Calu3 (cell line): Measurements from ENCODE around the gene MUC22. TPM values are rescaled to one million over a fixed set of nuclear protein-coding genes. Genes with fewer than 3 reads are reported as not detected.
A peak's percentile ranks its signal among the peaks of the same experiment; 100 is the strongest.

Source experiments
- BruUV-seq: library from RNA; stranded (reverse); fragments of 400-500 nt; replicated peaks from 2 replicates; lab custom pipeline; 2021; lab: Mats Ljungman, UMichigan
- CTCF ChIA-PET: fragments of 300-600 bp; sonication (Branson Sonifier 250); formaldehyde crosslinking; loops from one replicate; lab custom pipeline; 2022; ENCODE audit warnings: antibody characterized with exemption; lab: Charles Lee
- DNase-seq: peaks from one replicate; pipeline ENCODE4 v3.0.0; 2022
- H3K27ac Mint-ChIP-seq: one replicate; pipeline ENCODE4 v1.8.0; 2022; ENCODE audit warnings: mixed read lengths; ENCODE audit not compliant: unreplicated experiment
- H3K27me3 Mint-ChIP-seq: one replicate; pipeline ENCODE4 v1.8.0; 2022; ENCODE audit warnings: mixed read lengths; ENCODE audit not compliant: unreplicated experiment
- H3K36me3 Mint-ChIP-seq: one replicate; pipeline ENCODE4 v1.8.0; 2022; ENCODE audit warnings: mild to moderate bottlenecking, moderate library complexity, mixed read lengths; ENCODE audit not compliant: insufficient read depth, unreplicated experiment
- H3K4me1 Mint-ChIP-seq: one replicate; pipeline ENCODE4 v1.8.0; 2022; ENCODE audit warnings: mild to moderate bottlenecking, low read depth, mixed read lengths; ENCODE audit not compliant: unreplicated experiment
- H3K4me3 Mint-ChIP-seq: one replicate; pipeline ENCODE4 v1.8.0; 2022; ENCODE audit warnings: mild to moderate bottlenecking, low read depth, moderate library complexity, mixed read lengths; ENCODE audit not compliant: unreplicated experiment
- H3K9me3 Mint-ChIP-seq: one replicate; pipeline ENCODE4 v1.8.0; 2022; ENCODE audit warnings: low read depth, mixed read lengths; ENCODE audit not compliant: unreplicated experiment
- CTCF ChIP-seq: fragments of 200-600 bp; IDR thresholded peaks from one replicate; pipeline ENCODE4 v1.8.0; 2022; ENCODE audit warnings: antibody characterized with exemption; ENCODE audit not compliant: unreplicated experiment
- intact Hi-C: fragments of 100-400 bp; cut with micrococcal nuclease; formaldehyde crosslinking; loops from one replicate; pipeline ENCODE4 v1.10.0; 2022; ENCODE audit not compliant: unreplicated experiment
- total RNA-seq: library from RNA; stranded (reverse); gene quantifications from 2 replicates; pipeline ENCODE4 v1.2.3, GENCODE V29; 2022

MUC22 gene
- total RNA-seq, 1 experiment from 2014 or later, result not detected

GRCh38 chr6:31068669-31069340 lies 58.5 kb downstream of the MUC22 start:
- no peaks in the 10 kb centered on the region for H3K9me3 Mint-ChIP-seq
- H3K4me1 Mint-ChIP-seq, result no peaks in the 10 kb centered on the region
- no peak overlapping the region for H3K4me3 Mint-ChIP-seq
- intact Hi-C loops, result no loop called here
- TF ChIP-seq CTCF, result peak; percentile 99
- H3K27ac Mint-ChIP-seq, result no peak overlapping the region
- CTCF ChIA-PET, result interaction anchor here (1.4 to 4.3 kb wide), 4 partner anchors 19 to 154 kb away, joined by 4 to 180 read pairs (median 40); partner anchors contain the start of genes MUCL3 and VARS2
- H3K27me3 Mint-ChIP-seq, result peaks cover 5% of the 10 kb centered on the region
- peak; percentile 94 for DNase-seq
- no peaks in the 10 kb centered on the region for H3K36me3 Mint-ChIP-seq
- no TSS peak for BruUV-seq

DNA sequence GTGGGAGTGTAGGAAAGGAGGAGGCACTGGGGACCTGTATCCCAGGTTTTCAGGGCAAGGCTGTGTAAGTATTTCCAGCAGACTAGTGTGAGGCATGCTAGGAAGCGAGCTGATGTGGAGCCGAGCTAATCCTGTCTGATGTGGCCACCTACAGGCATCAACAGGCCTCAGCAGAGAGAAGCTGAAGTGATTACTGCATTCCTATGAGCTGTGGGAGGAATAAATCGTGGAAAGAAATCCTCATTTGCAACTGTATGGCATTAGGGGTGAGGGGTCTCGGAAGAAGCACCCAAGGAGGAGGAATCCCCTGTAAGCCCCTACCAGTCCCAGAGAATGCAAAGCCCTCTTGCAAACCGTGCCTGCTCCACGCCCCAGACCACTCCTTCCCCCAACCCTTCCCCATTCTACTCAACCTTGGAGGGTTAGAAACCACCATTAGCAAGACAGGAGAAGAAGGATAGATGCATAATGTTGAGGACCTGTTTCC lies 60.5 kb downstream of the MUC22 start:
- BruUV-seq, result no TSS peak
- CTCF ChIA-PET, result interaction anchor here (0.5 to 4.3 kb wide), 42 partner anchors 9 to 1125 kb away, joined by 3 to 180 read pairs (median 5); partner anchors contain the start of genes DDR1, GTF2H4, MUCL3 and PSORS1C1
- Mint-ChIP-seq H3K36me3 (no peaks in the 10 kb centered on the region), H3K4me1 (no peaks in the 10 kb centered on the region), H3K4me3 (no peak overlapping the region), H3K27ac (no peak overlapping the region), H3K27me3 (no peaks in the 10 kb centered on the region), H3K9me3 (no peaks in the 10 kb centered on the region)
- peak; percentile 83 for TF ChIP-seq CTCF
- intact Hi-C loops, result loop anchor here (1.0 to 5.0 kb wide), 3 partner anchors 128 to 243 kb away; no protein-coding TSS in a partner anchor
- peak; percentile 75 for DNase-seq

DNA sequence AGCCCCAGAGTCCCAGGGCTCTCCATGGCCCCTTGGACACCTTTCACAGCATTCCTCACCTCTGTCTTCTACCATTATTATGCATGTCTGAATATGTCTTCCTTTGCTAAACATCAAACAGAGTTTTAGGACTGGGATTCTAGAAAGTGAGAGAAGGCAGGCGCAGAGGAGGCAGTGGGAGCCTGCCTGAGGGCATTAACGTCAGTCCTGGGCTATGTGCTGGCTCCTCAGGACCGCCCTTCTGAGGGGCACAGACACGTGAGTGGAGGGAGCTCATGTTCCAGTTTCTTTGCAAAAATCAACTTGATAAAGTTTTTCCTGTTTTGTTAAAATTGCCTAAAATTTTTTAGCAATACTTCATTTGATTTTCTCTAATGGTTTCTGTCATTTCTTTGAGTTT lies 64.1 kb downstream of the MUC22 start:
- no peak overlapping the region for H3K27ac Mint-ChIP-seq
- no peak for DNase-seq
- no peak for TF ChIP-seq CTCF
- intact Hi-C loops, result loop anchor here (5.0 kb wide), 1 partner anchor 247 kb away; no protein-coding TSS in a partner anchor
- H3K4me3 Mint-ChIP-seq, result no peak overlapping the region
- CTCF ChIA-PET, result interaction anchor here (0.7 to 1.0 kb wide), 2 partner anchors 57 to 160 kb away, joined by 3 to 4 read pairs; partner anchors contain the start of gene VARS2
- no peaks in the 10 kb centered on the region for H3K27me3 Mint-ChIP-seq
- BruUV-seq, result no TSS peak
- H3K4me1 Mint-ChIP-seq, result no peaks in the 10 kb centered on the region
- no peaks in the 10 kb centered on the region for H3K9me3 Mint-ChIP-seq
- no peaks in the 10 kb centered on the region for H3K36me3 Mint-ChIP-seq

GRCh38 chr6:31075528-31075927 lies 65.3 kb downstream of the MUC22 start:
- H3K27ac Mint-ChIP-seq, result no peak overlapping the region
- CTCF ChIA-PET, result interaction anchor here (0.6 kb wide), 1 partner anchor 141 kb away, joined by 3 read pairs; no protein-coding TSS in a partner anchor
- no peaks in the 10 kb centered on the region for H3K4me1 Mint-ChIP-seq
- H3K4me3 Mint-ChIP-seq, result no peak overlapping the region
- no TSS peak for BruUV-seq
- no peaks in the 10 kb centered on the region for H3K27me3 Mint-ChIP-seq
- no peaks in the 10 kb centered on the region for H3K36me3 Mint-ChIP-seq
- no peaks in the 10 kb centered on the region for H3K9me3 Mint-ChIP-seq
- intact Hi-C loops, result no loop called here
- TF ChIP-seq CTCF, result no peak
- no peak for DNase-seq
